HG02623 (cell line): ENCODE results near the gene ZNF525.
"Not testable (repeated sequence)": the region's sequence is repeated elsewhere in the genome, so short reads cannot be mapped to it uniquely, and the experiment has no call there.

Experiments used
- ATAC-seq: cut with Tn5 transposase; IDR thresholded peaks from one replicate; pipeline ENCODE4 v1.9.1; 2021; ENCODE audit warnings: moderate library complexity; ENCODE audit not compliant: unreplicated experiment

ZNF525 gene

DNA sequence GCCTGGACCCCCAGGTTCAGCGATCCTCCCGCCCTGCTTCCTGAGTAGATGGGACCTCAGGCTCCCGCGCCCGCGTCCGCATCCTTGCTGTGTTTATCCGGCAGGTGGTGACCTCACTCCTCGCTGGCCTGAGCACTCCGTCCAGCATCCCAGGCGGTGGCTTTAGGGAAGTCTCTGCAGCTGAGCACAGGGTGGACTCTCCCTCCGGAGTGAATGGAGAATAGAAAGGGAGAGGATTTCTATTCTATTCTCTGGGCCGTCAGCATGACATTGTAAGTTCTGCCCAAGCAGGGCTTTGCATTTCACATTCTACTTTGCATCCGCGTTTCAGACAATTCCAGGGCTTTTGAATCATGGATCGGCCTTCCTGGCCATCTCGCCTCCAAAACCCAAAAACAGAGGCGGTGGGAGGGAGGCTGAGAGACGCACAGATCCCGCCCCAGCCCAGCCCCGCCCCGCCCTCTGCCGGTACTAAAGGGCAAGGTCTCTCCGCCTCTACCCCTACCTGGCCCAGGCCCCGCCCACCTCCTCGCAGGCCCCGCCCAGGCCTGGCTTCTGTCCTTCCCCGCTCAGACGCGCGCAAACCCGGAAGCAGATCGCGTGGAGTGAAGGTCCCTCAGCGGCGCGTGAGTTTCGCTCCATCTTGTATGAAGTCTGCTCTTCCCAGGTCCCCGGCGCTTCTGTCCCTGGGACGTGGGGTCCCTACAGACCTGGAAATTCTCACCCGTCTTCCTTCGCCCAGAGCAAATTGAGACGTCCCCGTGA lies at the start of gene ZNF525:
Gene ZNF525, plus strand, starts transcription at position 572 of the 765 bp plus-strand sequence. CDS start 6,577 bp downstream, outside the sequence.
- peak; percentile 95 for ATAC-seq

DNA sequence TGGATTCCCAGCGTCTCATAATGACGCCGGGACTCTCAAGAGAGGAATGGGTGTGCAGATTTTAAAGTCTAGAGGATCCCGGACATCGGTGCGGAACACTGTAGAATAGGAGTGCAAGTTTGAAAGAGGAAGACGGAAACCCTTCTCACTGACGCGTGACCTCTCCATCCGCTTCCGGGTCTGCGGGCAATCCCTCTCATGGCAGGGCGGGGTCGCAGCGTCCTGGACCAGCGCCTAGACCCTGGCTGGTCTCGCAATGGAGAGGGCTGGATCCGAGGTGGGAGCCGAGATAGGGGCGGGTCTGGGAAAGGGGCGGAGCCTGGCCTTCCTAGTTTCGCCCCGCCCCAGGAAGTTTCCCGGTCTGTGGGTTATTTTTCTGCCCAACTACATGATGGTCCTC lies 36.5 kb upstream of the ZNF525 start:
- no peak for ATAC-seq

DNA sequence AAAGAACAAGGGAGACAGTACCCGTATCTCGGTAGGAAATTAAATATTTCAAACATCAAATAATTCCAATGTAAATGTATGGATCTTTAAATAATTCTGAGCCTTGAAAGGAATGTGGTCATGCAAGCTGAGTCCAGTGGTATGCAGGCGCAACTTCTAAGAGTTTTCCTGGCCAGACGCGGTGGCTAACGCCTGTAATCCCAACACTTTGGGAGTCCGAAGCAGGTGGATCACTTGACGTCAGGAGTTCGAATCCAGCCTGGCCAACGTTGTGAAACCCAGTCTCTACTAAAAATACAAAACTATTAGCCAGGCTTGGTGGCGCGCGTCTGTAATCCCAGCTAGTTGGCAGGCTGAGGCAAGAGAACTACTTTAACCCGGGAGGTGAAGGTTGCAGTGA lies 33.0 kb upstream of the ZNF525 start:
- no peak for ATAC-seq

DNA sequence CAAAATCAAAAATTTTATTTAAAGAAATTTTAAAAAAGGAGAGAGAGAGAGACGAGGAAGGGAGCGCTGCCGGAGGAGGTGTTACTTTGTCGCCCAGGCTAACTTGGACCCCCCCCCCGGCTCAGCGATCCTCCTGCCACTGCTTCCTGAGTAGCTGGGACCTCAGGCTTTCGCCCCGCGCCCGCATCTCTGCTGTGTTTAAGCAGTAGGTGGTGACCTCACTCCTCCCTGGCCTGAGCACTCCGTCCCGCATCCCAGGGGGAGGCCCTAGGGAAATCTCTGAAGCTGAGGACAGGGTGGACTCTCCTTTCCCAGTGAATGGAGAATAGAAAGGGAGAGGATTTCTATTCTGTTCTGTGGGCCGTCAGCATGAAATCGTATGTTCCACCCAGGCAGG lies 32.4 kb upstream of the ZNF525 start:
- no peak for ATAC-seq

DNA sequence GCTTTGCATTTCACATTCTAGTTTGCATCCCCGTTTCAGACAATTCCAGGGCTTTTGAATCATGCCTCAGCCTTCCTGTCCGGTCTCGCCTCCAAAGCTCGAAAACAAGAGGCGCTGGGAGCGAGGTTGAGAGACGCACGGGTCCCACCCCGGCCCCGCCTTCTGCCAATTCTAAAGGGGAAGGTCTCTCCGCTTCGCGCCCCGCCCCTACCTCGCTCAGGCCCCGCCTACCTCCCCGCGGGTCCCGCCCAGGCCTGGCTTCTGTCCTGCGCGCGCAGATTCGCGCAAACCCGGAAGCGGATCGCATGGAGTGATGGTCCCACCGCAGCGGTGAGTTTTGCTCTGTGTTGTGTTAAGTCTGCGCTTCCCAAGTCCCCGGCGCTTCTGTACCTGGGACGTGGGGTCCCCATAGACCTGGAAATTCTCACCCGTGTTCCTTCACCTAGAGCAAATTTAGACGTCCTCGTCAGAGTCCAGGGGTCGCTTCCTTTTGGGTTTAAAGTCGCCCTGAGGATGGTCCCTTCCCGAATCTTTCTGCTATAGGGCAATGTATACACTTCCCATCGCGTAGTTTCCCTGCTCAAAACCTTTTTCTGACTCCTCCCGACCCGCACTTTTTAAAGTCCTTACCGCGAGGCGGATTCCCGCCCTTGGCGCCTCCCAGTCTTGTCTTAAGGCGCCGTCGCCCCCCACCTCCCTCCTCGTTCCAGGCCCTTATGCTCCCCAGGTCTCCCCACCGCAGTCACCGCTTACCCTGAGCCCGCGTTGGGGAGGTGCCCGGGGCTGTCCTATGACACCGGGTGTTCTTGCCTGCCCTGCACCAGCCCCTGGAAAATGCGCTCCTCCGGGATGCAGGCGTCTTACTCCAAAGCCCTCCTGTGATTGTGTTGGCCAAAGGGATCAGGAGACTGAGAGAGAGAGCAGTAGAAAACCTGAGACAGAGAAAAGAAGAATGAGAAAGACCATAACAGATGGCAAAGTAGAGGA lies 31.7 kb upstream of the ZNF525 start, which contains the start of gene ZNF845:
Gene ZNF845, plus strand, starts transcription at position 287 of the 987 bp plus-strand sequence. CDS start 7,559 bp downstream, outside the sequence.
- peak; percentile 94 for ATAC-seq

DNA sequence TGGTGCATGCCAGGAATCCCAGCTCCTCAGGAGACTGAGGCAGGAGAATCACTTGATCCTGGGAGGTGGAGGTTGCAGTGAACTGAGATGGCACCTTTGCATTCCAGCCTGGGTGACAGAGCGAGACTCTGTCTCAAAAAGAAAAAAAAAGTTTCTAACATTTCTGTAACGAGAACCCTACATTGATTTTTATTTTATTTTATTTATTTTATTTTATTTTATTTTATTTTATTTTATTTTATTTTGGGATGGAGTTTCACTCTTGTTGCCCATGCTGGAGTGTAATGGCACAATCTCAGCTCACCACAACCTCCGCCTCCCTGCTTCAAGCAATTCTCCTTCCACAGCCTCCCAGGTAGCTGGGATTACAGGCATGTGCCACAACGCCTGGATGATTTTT lies 21.1 kb upstream of the ZNF525 start:
- not testable (repeated sequence) for ATAC-seq

DNA sequence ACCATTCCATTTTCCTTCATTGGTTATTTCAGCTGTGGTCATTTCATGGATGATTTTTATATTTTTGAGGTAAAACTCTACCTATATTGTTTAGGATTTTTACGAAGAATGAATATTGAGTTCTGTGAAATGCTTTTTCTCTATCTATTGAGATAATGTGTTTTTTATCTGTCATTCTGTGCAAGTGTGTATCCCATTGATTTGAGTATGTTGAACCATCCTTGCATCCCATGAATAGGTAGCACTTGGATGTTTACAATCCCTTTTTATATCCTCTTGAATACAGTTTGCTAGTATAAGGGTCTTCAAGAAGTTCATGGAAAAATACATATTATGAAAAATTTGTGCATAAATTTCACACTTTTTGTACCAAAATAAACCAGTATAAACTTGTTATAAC lies 9.8 kb upstream of the ZNF525 start:
- ATAC-seq, result no peak

DNA sequence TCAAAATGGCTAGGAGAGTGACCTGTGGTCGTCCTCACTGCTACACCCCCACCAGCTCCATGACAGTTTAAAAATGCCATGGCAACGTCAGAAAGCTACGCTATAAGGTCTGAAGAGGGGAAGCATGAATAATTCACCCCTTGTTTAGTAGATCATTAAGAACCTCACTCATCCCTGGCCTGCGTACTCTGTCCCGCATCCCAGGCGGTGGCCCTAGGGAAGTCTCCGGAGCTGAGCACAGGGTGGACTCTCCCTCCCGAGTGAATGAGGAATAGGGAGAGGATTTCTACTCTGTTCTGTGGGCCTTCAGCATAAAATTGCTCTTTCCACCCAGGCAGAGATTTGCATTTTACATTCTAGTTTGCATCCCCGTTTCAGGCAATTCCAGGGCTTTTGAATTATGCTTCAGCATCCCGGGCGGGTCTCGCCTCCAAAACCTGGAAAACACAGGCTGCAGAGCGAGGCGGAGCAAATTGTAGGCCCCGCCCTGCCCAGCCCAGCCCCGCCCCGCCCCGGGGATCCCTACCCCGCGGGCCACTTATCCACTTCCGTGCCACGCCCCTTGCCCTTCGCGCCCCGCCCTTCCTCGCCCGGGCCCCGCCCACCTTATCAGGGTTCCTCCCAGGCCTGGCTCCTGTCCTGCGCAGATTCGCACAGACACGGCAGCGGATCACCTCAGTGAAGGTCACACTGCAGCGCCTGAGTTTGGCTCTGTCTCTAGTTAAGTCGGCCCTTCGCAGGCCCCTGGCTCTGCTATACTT lies 7.5 kb upstream of the ZNF525 start:
- no peak for ATAC-seq

DNA sequence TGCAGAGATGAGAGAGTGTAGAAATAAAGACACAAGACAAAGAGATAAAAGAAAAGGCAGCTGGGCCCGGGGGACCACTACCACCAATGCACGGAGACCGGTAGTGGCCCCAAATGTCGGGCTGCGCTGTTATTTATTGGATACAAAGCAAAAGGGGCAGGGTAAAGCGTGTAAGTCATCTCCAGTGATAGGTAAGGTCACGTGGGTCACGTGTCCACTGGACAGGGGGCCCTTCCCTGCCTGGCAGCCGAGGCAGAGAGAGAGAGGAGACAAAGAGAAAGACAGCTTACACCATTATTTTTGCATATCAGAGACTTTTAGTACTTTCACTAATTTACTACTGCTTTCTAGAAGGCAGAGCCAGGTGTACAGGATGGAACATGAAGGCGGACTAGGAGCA lies 5.4 kb upstream of the ZNF525 start:
- not testable (repeated sequence) for ATAC-seq

DNA sequence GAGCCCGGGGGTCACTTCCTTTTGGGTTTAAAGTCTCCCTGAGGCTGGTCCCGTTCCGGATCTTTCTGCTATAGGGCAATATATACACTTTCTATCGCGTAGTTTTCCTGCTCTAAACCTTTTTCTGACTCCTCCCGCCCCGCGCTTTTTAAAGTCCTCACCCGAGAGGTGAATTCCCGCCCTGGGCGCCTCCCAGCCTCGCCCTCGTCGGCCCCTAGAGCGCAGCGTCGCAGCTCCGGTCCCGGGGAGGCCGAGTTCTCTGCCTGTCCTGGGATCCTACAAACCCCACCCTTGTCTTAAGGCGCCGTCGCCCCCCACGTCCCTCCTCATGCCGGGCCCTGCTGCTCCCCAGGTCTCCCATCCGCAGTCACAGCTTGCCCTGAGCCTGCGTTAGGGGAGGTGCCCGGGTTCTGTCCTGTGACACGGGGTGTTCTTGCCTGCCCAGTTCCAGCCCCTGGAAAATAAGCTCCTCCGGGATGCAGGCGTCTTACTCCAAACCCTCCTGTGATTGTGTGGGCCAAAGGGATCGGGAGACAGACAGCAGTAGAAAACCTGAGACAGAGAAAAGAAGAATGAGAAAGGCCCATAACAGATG lies 491 bp downstream of the ZNF525 start:
- peak; percentile 26 for ATAC-seq

DNA sequence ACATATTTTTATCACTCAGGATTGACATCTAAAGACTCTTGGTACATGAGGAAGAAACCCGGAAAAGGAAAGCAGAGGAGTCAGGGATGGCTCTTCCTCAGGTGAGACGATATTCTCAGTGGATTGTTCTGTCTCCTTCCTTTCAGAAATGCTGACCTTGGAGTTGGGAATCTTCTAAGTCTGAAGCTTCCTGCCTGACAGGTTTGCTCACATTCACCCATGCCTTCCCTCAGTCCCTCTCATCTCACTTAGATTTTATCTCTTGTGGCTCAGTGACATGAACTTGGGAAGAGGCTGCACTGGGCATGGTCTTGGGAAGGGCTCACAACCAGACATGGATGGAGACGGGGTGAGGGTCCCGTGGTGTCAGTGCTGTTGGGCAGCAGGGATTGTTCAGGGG lies 6.7 kb downstream of the ZNF525 start:
- ATAC-seq, result no peak

DNA sequence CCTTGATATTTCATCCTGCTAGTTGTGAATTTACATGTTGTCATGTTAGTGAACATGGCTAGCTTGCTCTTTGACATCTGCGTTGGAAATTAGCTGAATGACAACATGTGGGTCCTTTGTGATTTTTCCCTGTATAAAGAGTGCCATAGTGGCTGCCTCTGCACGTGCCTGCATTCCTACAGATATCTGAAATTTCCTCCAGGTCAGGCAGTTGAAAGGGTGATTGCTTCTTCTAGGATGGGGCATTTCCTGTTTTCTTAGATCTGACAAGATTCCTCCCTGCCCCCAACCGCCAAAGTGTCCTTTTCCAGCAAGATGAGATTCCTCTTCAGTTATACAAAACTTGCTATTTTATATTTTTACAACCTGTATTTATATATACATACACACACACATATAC lies 8.8 kb downstream of the ZNF525 start:
- no peak for ATAC-seq

DNA sequence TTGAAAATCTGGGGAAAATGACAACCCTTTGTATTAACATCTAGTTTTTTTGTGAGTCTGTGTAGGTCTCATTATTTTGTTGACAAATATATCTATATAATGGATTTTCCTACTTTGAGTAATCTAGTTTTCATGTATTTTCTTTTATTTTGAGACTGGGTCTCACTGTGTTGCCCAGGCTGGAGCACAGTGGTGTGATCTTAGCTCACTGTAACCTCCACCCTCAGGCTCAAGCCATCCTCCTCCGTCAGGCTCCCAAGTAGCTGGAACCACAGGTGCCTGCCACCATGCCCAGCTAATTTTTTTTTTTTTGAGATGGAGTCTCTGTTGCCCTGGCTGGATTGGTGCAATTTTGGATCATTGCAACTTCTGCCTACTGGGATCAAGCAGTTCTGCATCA lies 9.2 kb downstream of the ZNF525 start:
- no peak for ATAC-seq

DNA sequence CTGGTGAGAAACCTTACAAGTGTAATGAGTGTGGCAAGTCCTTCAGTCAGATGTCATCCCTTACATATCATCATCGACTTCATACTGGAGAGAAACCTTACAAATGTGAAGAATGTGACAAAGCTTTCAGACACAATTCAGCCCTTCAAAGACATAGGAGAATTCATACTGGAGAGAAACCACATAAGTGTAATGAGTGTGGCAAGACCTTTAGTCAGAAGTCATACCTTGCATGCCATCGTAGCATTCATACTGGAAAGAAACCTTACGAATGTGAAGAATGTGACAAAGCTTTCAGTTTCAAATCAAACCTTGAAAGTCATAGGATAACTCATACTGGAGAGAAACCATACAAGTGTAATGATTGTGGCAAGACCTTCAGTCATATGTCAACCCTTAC lies 15.9 kb downstream of the ZNF525 start:
- no peak for ATAC-seq

DNA sequence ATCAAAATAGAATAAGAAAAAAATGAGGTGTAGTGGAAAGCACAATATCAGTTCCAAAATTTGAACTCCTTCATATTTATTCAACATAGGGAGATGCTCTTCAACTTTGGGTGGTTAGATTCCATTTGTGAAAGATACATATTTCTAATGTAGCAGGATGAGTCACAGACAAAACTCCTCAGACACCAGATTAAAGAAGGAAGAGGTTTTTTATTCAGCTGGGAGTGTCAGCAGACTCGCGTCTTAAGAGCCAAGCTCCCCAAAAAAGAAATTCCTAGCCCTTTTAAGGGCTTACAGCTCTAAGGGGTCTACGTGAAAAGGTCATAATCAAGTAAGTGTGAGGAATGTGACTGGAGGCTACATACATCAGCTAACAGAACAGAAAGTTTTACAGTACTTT lies 22.7 kb downstream of the ZNF525 start:
- ATAC-seq, result no peak

DNA sequence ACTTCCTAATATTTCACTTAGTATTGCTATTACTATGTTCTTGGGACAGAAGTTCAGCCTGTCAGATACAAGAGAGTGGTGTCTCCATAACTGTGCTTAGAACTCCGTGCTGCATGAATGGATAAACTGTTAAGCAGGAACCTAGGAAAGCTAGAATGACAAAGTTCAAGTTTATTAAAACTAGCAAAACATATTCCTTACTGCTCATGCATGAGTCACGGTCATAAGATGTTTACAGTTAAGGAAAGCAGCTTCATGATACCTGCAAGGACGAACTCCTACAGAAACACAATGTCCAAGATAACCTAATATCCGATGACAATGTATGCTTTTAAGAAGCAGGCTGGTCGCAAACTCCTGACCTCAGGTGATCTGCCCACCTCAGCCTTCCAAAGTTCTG lies 23.4 kb downstream of the ZNF525 start:
- ATAC-seq, result no peak

DNA sequence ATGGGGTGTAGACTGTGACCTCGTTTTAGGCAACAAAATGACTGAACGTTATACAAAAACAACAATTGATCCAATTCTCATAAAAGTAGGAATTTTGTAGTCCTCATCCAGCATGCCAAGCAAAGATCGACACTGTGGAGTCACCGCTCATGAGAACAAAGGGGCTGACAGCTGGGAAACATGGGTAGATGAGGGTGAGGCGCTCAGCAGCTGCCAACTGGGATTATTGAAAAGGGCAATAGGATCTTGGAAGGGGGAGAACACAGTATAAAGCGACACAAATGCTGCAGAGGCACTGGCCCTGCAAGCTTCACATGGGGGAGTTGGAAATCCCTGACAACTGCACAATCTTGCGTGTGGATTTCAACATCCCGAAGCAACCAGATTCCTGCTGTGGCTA lies 24.1 kb downstream of the ZNF525 start:
- ATAC-seq, result no peak

DNA sequence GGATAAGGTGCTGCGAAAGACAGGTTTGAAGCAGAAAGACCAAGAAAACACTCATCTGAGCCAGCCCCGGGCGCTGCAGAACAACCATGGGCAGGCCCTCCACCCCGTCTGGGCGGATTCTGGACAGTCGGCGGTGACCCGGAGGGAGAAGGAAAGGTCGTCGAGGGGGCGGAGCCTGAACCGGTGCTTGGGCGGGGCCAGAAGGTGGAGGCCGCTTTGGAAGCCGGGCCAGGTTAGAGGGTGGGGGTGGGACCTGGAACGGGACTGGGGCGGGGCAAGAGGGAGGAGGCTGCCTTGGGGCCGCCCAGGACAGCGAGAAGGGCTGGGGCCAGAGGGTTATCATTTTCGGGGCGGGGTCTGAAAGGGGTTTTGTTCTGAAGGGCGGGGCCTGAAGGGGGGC lies 24.5 kb downstream of the ZNF525 start:
- ATAC-seq, result no peak

DNA sequence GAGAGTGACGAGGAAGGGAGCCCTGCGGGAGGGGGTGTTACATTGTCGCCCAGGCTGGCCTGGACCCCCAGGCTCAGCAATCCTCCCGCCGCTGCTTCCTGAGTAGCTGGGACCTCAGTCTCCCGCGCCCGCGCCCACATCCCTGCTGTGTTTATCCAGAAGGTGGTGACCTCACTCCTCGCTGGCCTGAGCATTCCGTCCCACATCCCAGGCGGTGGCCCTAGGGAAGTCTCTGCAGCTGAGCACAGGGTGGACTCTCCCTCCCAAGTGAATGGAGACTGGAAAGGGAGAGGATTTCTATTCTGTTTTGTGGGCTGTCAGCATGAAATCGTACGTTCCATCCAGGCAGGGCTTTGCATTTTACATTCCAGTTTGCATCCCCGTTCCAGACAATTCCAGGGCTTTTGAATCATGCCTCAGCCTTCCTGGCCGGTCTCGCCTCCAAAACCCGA lies 29.0 kb downstream of the ZNF525 start:
- ATAC-seq, result no peak

DNA sequence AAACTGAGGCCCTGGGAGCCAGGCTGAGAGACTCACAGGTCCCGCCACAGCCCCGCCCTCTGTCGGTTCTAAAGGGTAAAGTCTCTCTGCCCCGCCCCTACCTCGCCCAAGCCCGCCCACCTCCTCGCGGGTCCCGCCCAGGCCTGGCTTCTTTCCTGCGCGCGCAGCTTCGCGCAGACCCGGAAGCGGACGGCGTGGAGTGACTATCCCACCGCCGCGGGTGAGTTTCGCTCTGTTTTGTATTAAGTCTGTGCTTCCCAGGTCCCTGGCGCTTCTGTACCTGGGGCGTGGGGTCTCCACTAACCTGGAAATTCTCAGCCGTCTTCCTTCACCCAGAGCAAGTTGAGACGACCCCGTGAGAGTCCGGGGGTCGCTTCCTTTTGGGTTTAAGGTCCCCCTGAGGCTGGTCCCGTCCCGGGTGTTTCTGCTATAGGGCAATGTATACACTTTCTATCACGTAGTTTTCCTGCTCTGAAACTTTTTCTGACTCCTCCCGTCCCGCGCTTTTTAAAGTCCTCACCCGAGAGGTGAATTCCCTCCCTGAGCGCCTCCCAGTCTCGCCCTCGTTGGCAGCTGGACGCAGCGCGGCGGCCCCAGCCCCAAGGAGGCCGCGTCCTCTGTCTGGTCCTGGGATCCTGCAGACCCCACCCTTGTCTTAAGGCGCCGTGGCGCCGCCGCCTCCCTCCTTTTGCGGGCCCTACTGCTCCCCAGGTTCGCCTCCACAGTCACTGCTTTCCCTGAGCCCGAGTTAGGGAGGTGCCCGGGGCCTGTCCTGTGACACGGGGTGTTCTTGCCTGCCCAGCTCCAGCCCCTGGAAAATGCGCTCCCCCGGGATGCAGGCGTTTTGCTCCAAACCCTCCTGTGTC lies 29.7 kb downstream of the ZNF525 start, which contains the start of gene ZNF765:
Gene ZNF765, plus strand, starts transcription at position 176 of the 866 bp plus-strand sequence. CDS start 2,867 bp downstream, outside the sequence.
- peak; percentile 86 for ATAC-seq
